Smooth muscle cell (in vitro differentiated cells): ENCODE measurements around the gene SFXN1. TPM values are rescaled to one million over a fixed set of nuclear protein-coding genes. Genes with fewer than 3 reads are reported as not detected.

Experiments used
- DNase-seq: peaks from one replicate; lab custom pipeline; 2025; ENCODE audit not compliant: unreplicated experiment; lab: John Stamatoyannopoulos, UW
- H2AFZ ChIP-seq: fragments of 200-600 bp; sonication (generic); 2 replicates; pipeline ENCODE4 v1.6.0; 2016; ENCODE audit warnings: antibody characterized with exemption, low read depth, mild to moderate bottlenecking
- H3F3A ChIP-seq: fragments of 200-600 bp; sonication (generic); 2 replicates; pipeline ENCODE4 v1.6.0; 2017; ENCODE audit warnings: antibody characterized with exemption, low read depth
- H3K27ac ChIP-seq: fragments of 200-600 bp; sonication (generic); 2 replicates; pipeline ENCODE4 v1.5.1; 2016; ENCODE audit warnings: low read depth, mild to moderate bottlenecking
- H3K27me3 ChIP-seq: fragments of 200-600 bp; sonication (generic); 2 replicates; pipeline ENCODE4 v1.6.1; 2016; ENCODE audit warnings: low read depth, mild to moderate bottlenecking
- H3K36me3 ChIP-seq: fragments of 200-600 bp; sonication (generic); 2 replicates; pipeline ENCODE4 v1.5.1; 2016; ENCODE audit warnings: low read depth
- H3K4me1 ChIP-seq: fragments of 200-600 bp; sonication (generic); 2 replicates; pipeline ENCODE4 v1.5.1; 2016; ENCODE audit warnings: low read depth
- H3K4me2 ChIP-seq: fragments of 200-600 bp; sonication (generic); 2 replicates; pipeline ENCODE4 v1.6.0; 2016; ENCODE audit warnings: mild to moderate bottlenecking
- H3K4me3 ChIP-seq: fragments of 200-600 bp; sonication (generic); 2 replicates; pipeline ENCODE4 v1.5.1; 2016; ENCODE audit warnings: mild to moderate bottlenecking
- H3K79me2 ChIP-seq: fragments of 200-600 bp; sonication (generic); 2 replicates; pipeline ENCODE4 v1.6.0; 2016; ENCODE audit warnings: low read depth, mild to moderate bottlenecking
- H3K9ac ChIP-seq: fragments of 200-600 bp; sonication (generic); 2 replicates; pipeline ENCODE4 v1.6.0; 2016; ENCODE audit warnings: low read depth
- H3K9me3 ChIP-seq: fragments of 200-600 bp; sonication (generic); replicated peaks from 2 replicates; pipeline ENCODE4 v1.5.1; 2016; ENCODE audit warnings: low read depth
- H4K20me1 ChIP-seq: fragments of 200-600 bp; sonication (generic); 2 replicates; pipeline ENCODE4 v1.6.0; 2016; ENCODE audit warnings: low read depth
- CTCF ChIP-seq: fragments of 200-600 bp; sonication (generic); IDR thresholded peaks from 2 replicates; pipeline ENCODE4 v1.5.1; 2017; ENCODE audit warnings: borderline replicate concordance, mild to moderate bottlenecking, antibody characterized with exemption; ENCODE audit not compliant: insufficient read depth, poor library complexity, severe bottlenecking
- WGBS: methylation state at CpG from one replicate; pipeline ENCODE4 v1.1.7; 2016; ENCODE audit warnings: low lambda C conversion rate; 5-methylcytosine and 5-hydroxymethylcytosine counted together
- polyA plus RNA-seq: library from polyadenylated mRNA; unstranded; fragments of >200 nt; fragmentation: Nextera tagmentation; extraction: Ambion mirVana; gene quantifications from 2 replicates; pipeline ENCODE4 v1.2.1, GENCODE V29; 2016
- total RNA-seq: library from RNA; depleted of rRNA; stranded (reverse); fragments of >200 nt; gene quantifications from 2 replicates; pipeline ENCODE4 v1.2.3, GENCODE V29; 2014

SFXN1 gene
- total and polyA plus RNA-seq, 2 experiments from 2014 or later: 63.9 to 136 TPM

DNA sequence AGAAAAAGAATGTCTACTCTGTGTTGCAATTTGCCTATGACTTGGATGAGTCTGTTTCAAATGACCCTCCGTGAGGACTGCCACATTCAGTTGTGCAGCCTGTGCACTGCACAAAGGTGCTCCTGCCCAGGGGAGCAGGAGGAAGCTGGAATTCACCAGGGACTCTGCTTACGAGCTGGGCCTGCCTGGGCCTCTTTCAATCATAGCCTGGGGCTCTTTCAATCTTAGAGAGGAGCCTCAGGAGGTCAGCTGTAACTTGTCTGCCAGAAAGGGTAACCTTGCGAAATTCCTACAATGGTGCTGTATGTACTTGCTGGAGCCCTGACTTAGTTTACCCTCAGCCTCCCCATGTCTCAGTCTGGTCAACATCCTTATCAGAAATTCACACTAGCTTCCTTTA lies 8.4 kb upstream of the SFXN1 start:
- Histone ChIP-seq H2AFZ (no peak overlapping the region), H3K4me1 (no peaks in the 10 kb centered on the region), H3K36me3 (no peaks in the 10 kb centered on the region), H3K4me3 (no peak overlapping the region), H3K4me2 (no peak overlapping the region), H3K9me3 (no peaks in the 10 kb centered on the region), H3K79me2 (no peaks in the 10 kb centered on the region), H3F3A (no peaks in the 10 kb centered on the region), H4K20me1 (no peaks in the 10 kb centered on the region), H3K9ac (no peak overlapping the region), H3K27ac (no peak overlapping the region), H3K27me3 (no peaks in the 10 kb centered on the region)
- no peak for DNase-seq
- no peak for TF ChIP-seq CTCF
- 41% methylated on average over 3 of the region's 3 CpGs for WGBS

DNA sequence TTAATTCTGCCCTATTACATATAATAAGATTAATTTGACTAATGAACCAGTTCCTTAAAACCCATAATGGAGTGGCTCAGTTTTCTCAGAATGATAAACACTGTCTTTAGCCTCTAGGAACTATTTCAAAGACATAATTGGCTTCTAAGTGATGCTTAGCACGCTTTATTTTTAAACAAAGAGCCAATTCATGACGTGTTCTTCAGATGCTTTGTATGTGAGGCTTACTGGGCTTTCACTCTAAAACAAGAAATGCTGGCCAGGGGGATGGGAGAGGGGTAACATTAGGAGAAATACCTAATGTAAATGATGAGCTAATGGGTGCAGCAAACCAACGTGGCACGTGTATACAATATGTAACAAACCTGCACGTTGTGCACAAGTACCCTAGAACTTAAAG lies 7.6 kb upstream of the SFXN1 start:
- H3K4me1 ChIP-seq: no peaks in the 10 kb centered on the region
- H3K4me3 ChIP-seq: no peak overlapping the region
- no peak overlapping the region for H2AFZ ChIP-seq
- H3K27ac ChIP-seq: no peak overlapping the region
- no peaks in the 10 kb centered on the region for H4K20me1 ChIP-seq
- no peaks in the 10 kb centered on the region for H3K27me3 ChIP-seq
- no peaks in the 10 kb centered on the region for H3F3A ChIP-seq
- DNase-seq: no peak
- H3K4me2 ChIP-seq: no peak overlapping the region
- 79% methylated on average over 5 of the region's 5 CpGs for WGBS
- TF ChIP-seq CTCF: no peak
- no peaks in the 10 kb centered on the region for H3K79me2 ChIP-seq
- no peaks in the 10 kb centered on the region for H3K9me3 ChIP-seq
- no peak overlapping the region for H3K9ac ChIP-seq
- no peaks in the 10 kb centered on the region for H3K36me3 ChIP-seq

DNA sequence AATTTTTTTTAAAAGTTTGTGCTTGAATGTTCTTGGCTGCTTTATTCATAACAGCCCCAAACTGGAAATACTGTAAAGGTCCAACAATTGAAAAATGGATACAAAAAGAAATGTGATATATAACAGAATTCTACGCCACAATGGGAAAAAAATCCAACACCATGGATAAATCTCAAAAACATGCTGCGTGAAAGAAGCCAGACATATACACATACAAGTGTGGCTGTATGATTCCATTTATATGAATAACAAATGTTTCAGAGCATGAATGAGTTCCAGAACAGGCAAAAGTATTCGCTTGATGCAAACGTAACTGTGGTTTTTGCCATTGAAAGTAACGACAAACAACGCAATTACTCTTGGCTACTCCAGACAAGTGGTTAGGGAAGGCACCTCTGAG lies 7.2 kb upstream of the SFXN1 start:
- no peaks in the 10 kb centered on the region for H3K4me1 ChIP-seq
- no peaks in the 10 kb centered on the region for H3F3A ChIP-seq
- no peak overlapping the region for H3K4me2 ChIP-seq
- H3K79me2 ChIP-seq: no peaks in the 10 kb centered on the region
- no peaks in the 10 kb centered on the region for H3K36me3 ChIP-seq
- 95% methylated on average over 6 of the region's 6 CpGs for WGBS
- DNase-seq: no peak
- H3K27me3 ChIP-seq: no peaks in the 10 kb centered on the region
- H3K9ac ChIP-seq: no peak overlapping the region
- H4K20me1 ChIP-seq: no peaks in the 10 kb centered on the region
- TF ChIP-seq CTCF: no peak
- no peak overlapping the region for H3K27ac ChIP-seq
- no peak overlapping the region for H3K4me3 ChIP-seq
- no peak overlapping the region for H2AFZ ChIP-seq
- H3K9me3 ChIP-seq: no peaks in the 10 kb centered on the region

- Histone ChIP-seq H4K20me1 (no peaks in the 10 kb centered on the region), H2AFZ (no peak overlapping the region), H3K36me3 (no peaks in the 10 kb centered on the region), H3K4me3 (no peak overlapping the region), H3F3A (no peaks in the 10 kb centered on the region), H3K9me3 (no peaks in the 10 kb centered on the region), H3K27me3 (no peaks in the 10 kb centered on the region), H3K79me2 (no peaks in the 10 kb centered on the region), H3K27ac (no peak overlapping the region), H3K9ac (no peak overlapping the region), H3K4me2 (no peak overlapping the region), H3K4me1 (no peaks in the 10 kb centered on the region)
- no peak for DNase-seq
- 66% methylated on average over 6 of the region's 6 CpGs for WGBS
- TF ChIP-seq CTCF: no peak
Measured at GRCh38 chr5:175471628-175472027, 6.7 kb upstream of the SFXN1 start.
